Left lobe of liver (tissue), 2 donors: ENCODE results near the gene KDM4E. TPM values are rescaled to one million over a fixed set of nuclear protein-coding genes. Genes with fewer than 3 reads are reported as not detected.
"Not testable (repeated sequence)": the region's sequence is repeated elsewhere in the genome, so short reads cannot be mapped to it uniquely, and the experiment has no call there.

ENCODE experiments used
- ATAC-seq: fragments of 200-7000 bp; cut with Tn5 transposase; one replicate; pipeline ENCODE4 v1.9.1; 2020; ENCODE audit warnings: mild to moderate bottlenecking, moderate library complexity
- DNase-seq: peaks from one replicate; pipeline ENCODE4 v3.0.0-alpha.2; 2020; ENCODE audit warnings: low spot score
- total RNA-seq: library from RNA; stranded (reverse); gene quantifications from one replicate; pipeline ENCODE4 v1.2.1, GENCODE V29; 2021
- donor health status: DM: no; HTN: no; CAD: no; lungs with moderate emphysema.
- donor health status: DM: no; HTN: yes; CAD: no.

The KDM4E gene
- total RNA-seq, 1 donor from 2014 or later, result not detected

DNA sequence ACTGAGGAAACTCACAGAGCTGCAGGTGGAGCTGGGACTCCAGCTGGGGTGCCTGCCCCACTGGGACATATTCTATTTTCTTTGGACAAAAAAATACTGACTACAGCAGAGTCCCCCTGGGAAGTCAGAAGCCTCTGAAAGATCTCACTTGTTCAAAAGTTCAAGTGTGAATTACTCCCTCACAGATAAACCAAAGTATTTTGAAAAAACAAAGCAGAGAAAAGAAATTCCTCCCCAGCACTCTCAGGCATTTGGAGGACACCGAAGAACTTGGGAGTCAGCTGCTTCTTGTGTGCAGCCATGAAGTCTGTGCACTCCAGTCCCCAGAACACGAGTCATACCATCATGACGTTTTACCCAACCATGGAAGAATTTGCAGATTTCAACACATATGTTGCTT lies 24.1 kb downstream of the KDM4E start, which contains the start of gene KDM4F:
TSS of gene KDM4F (plus strand) at position 301 of the 400 bp plus-strand sequence.
- not testable (repeated sequence) for ATAC-seq, DNase-seq

GRCh38 chr11:95050595-95051202 lies 25.6 kb downstream of the KDM4E start:
- ATAC-seq, result no peak
- DNase-seq, result no peak

- ATAC-seq (no peak), DNase-seq (no peak)
Measured at GRCh38 chr11:95054356-95054755, 29.3 kb downstream of the KDM4E start.

DNA sequence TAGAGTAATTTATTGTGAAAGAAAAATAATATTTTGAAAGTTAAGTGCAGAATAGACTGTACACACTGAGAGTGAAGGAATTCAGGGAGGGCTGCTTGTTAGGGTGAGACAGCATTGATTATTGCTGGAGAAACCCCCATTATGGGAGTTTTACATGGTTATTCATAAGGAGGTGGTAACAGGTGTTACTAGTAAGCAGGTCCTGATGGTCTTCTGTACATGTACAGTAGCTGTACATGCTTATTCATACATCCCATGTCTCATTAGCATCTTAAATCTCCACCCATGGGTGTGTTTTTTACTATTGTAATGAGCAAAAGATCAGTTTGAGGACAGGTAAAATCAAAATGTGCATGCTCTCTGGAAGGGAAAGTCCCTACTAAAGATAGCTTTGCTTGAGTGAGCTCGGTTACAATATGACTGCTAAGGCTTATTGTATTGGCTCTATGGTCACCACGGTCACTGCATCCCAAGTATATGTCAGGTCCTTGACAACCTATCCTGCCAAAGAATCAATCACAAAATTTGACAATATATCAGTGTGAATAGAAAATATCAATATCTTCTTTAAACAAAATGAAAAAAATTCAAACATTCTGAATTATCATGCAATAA lies 30.3 kb downstream of the KDM4E start:
- DNase-seq (no peak), ATAC-seq (no peak)

DNA sequence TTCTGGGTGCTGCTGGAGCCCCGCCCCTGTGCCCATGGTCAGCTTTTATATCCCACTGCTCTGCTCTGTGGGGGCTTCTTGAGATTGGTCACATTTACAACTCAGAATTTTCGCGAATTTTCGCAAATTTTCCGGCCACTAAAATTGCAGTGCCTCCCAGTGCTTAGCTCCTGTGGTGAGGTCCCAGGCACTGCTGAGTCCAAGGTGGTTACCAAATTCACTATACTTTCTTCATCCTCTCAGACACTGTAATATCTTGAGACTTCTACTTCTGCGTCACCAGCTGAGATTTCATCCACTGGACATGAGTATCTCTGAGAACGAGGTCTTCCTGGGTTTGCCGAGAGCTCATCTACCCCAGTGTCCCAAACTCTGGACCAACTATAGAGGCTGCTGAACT lies 32.9 kb downstream of the KDM4E start:
- ATAC-seq, result no peak
- no peak for DNase-seq

DNA sequence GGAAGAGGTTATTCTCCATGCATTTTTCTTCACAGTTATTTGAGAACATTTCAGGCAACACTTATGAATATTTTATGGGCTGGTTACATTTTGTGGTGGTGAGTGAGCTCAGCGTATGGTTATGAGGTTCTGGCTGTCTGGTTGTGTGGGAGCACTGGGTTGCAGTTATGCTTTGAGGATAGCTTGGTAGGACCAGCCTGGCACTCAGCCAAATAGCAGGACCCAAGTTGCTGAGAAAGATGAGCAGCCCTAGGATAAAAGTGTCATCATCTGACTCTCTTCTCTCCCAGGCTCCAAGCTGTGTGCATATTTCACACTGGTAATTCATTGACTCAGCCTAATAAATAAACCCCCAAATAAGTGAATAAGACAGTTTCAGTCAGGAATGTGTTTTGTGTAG lies 33.6 kb downstream of the KDM4E start:
- ATAC-seq (no peak), DNase-seq (no peak)

DNA sequence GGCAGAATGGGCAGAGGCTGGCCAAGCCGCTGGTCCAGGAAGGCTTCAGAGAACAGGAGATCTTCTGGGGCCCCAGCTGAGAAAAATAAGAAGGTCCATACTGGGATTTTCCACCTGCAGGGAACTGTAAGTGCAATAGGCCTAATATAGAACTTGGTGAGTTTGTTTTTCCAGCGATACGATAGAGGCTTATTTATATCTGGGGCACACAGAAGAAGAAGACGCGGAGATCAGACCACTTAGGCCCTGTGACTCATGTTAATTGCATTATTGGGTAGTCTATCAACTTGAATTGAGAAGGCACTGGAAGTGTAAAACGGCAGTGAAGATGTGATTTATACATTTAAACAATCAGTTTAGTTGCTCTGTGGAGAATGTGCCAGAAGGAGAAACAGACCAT lies 34.0 kb downstream of the KDM4E start:
- no peak for DNase-seq
- no peak for ATAC-seq

GRCh38 chr11:95065336-95065735 lies 40.3 kb downstream of the KDM4E start:
- DNase-seq (no peak), ATAC-seq (no peak)

- peak; percentile 72 for ATAC-seq
- DNase-seq, result no peak
Measured at GRCh38 chr11:95066716-95067038, 41.6 kb downstream of the KDM4E start, which contains the start of gene SRSF8. TSS of gene SRSF8 (plus strand) at chr11:95066919. CDS start at chr11:95067227, 308 bp downstream.

GRCh38 chr11:95067039-95067840 lies 42.2 kb downstream of the KDM4E start:
- ATAC-seq, result peak; percentile 83
- peak; percentile 86 for DNase-seq

GRCh38 chr11:95067841-95068219 lies 42.8 kb downstream of the KDM4E start:
- ATAC-seq (peak; percentile 1), DNase-seq (no peak)

DNA sequence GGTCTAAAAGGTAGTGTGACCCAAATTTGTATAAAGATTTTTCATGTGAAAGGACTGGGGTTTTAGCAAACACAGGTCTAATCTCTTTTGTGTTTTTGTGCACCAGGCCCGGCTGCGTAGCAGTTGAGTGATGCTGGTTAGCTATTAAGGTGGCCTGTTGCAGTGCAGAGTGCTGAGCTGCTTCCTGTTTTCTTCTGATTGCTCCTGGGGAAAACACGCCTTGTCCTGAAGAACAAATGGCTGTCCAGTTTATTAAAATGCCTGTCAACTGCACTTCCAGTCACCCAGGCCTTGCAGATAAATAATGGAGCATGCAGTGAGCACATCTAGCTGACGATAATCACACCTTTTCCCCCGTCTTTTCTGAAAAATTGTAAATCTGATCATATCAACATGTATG lies 43.5 kb downstream of the KDM4E start:
- peak; percentile 66 for ATAC-seq
- DNase-seq, result peak; percentile 77

DNA sequence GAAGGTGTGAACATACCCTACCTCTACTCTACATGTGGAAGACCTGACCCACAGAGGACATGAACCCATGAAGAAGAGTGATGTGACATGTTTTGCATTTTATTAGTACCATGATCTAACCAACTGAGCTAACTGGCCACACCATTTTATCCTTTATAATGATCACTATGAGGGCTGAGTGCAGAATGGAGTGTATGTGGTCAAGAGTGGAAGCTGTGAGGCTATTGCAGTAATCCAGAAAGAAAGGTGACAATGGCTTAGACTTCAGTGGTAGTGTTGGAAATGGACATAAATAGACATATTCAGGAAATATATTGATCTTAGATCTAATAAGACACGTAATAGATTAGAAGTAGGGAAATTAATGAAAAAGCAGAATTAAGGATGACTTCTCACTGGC lies 45.4 kb downstream of the KDM4E start:
- no peak for ATAC-seq

DNA sequence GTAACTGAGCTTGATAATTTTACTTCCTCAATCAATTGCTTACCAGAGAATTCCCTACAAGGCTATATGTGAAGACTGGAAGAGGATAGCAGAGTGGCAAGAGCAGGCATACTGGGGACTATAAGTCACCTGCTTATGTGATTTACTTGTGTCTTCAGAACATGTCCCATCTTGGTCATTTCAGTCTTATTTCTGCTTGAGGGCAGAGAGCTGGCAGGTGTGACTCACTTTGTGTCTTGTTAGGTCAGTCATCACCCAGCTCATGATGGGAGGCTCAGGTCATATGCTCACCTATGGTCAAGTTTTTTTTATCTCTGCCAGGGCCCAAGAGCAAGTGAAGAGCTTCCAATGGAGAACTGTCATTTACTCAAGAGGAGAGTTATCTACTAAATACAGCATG lies 47.9 kb downstream of the KDM4E start:
- DNase-seq, result no peak
- ATAC-seq, result no peak

More for the DNA sequence above, 45.4 kb downstream of the KDM4E start:
- DNase-seq, result no peak

GRCh38 chr11:95074792-95075563 lies 49.9 kb downstream of the KDM4E start:
- peak; percentile 42 for ATAC-seq
- no peak for DNase-seq

DNA sequence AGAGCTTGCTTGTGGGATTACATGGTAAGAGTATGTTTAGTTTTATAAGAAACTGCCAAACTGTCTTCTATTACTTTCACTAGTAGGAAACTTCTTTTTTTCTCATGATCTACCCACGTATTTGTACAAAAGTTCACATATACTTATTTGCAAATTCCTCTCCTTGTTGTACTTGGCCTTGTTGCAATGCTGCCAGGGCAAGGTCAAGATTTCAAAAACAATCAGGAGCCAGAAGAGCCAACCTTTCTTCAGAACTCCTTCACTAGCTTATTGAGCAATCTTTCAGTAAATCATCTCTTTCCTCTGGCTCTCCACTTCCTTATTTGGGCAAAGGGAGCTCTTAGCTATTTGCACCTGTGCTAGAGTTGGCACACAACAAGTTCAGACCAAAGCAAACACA lies 51.4 kb downstream of the KDM4E start:
- no peak for DNase-seq
- peak; percentile 23 for ATAC-seq

GRCh38 chr11:95076981-95077380 lies 51.9 kb downstream of the KDM4E start:
- DNase-seq, result no peak
- ATAC-seq, result no peak
